NOMO-1 treated with dmso at 0.1 percent for 144 hours (cell line): ENCODE data around the gene FKBP2.
A peak's percentile ranks its signal among the peaks of the same experiment; 100 is the strongest.

Source experiments
- DNase-seq: peaks from one replicate; lab custom pipeline; 2025; ENCODE audit not compliant: unreplicated experiment; lab: John Stamatoyannopoulos, UW

FKBP2 gene

GRCh38 chr11:64262271-64263002, 21.5 kb downstream of the FKBP2 start:
- DNase-seq = no peak

- no peak for DNase-seq
Observed at GRCh38 chr11:64263021-64263946, 22.4 kb downstream of the FKBP2 start.

DNA sequence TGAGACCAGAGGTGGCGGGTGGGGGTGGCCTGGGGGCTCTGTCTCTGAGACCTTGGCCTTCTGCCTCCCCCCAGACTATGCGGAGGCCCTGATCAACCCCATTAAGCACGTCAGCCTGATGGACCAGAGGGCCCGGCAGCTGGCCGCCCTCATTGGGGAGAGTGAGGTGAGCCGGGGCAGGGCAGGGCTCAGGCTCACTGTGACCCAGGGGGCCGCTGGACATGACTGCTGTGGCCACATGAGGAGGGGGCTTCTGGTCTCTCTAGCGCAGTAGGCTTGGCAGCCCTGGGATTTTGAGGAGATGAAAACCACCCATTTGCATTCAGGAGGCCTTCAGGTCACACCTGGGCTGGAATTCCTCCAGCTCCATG, 23.0 kb downstream of the FKBP2 start:
- DNase-seq = no peak

DNA sequence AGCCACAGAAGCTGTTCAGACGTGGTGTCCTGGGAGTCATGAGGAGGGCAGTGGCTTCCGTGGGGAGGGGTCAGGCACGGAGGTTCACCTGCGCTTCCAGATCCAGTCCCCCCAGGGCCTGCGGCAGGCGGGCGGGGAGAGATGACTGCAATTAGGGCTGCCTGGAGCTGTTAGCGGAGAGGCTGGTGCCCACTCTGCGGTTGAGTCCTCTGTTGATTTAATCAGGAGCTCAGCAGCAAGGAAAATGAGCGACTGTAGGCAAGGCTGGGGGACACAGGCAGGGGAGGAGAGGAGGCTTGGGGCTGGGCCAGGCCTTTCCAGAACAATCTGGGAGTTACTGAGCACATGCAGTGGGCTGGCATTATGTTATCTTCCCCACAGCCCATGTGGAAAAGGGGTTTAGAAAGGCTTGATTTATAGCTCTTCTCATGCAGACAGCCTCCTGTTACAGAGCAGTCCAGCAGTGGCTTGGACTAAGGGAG, 23.5 kb downstream of the FKBP2 start:
- DNase-seq = no peak

DNA sequence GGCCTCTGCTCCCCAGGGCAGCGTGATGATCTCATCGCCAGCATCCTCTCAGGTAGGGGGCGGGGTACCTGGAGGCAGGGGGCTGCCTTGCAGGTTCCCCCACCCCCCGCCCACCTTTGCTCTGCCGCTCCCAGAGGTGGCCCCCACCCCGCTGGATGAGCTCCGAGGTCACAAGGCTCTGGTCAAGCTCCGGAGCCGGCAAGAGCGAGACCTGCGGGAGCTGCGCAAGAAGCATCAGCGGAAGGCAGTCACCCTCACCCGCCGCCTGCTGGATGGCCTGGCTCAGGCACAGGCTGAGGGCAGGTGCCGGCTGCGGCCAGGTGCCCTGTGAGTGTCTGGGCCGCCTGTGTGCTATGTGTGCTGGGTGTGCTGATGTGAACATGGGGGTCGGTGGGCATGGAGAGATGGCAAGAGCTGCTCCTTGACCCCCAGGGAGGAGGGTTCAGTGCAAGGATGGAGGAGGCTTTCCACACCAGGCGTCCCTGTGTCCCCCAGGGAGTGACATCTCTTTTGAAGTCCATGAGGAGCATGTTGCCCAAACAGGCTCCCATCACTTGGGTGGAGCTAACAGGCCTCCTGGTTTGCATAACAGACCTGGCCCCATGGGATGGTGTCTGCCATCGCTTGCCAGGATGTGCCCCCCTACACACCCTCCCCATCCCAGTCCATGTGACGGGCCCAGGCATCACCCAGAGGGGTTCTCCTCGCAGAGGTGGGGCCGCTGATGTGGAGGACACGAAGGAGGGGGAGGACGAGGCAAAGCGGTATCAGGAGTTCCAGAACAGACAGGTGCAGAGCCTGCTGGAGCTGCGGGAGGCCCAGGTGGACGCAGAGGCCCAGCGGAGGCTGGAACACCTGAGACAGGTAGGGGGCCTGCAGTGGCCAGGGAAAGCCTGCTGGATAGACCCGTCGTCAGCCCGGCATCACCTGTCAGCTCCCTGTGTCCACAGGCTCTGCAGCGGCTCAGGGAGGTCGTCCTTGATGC, 24.6 kb downstream of the FKBP2 start:
- no peak for DNase-seq

DNA sequence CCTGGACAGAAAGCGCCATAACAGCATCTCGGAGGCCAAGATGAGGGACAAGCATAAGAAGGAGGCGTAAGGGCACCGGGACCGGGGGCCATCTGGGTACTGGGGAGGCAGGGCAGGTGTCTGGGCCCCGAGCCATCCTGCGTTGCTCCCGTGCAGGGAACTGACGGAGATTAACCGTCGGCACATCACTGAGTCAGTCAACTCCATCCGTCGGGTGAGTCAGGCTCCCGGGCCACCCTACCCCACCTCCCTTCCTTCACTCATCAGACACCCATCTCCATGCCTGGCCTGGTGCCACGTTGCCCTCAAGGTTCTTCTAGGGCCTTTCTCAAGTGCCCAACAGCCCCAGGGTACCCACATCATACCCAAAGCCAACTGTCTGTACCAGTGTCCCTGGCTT, 25.4 kb downstream of the FKBP2 start:
- DNase-seq = no peak

GRCh38 chr11:64267207-64267945, 26.5 kb downstream of the FKBP2 start:
- no peak for DNase-seq

DNA sequence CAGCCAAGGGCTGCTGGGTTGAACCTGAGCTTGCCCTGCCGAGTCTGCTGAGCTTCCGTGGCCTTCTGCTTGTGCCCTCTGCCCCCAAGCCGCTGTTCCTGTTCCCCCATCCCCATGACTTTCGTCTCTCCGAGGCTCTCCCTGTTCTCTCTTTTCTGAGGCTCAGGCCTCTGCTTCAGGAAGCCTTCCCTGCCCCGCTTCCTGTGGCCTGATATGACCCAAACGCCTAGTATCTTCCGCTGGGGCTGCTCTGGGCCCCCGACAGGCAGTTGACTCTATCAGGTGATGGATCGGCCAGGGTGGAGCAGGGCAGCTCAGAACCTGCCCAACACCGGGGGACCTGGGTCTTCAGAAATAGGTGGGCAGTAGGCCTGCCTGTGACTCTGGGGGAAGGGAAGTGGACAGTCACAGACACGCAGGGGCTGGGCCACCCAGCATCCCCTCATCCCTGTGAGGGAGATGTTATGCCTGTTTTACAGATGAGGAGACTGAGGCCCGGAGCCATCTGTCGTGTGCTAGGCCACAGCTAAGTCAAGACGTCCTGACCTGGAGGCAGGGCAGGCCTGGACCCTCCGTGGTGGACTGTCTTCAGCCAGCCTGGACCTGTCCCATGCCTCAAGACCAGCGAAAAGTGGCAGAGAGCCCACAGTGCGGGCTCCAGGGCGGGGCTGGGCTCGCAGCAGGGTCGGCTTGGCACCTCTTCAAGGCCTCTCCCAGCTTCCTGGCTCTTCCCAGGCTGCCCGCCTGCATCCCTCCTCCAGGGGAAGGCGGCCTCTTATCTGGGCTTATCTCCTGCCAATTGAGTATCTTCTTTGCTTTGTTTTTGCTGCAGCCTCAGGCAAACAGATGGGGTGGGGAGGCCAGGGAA, 27.4 kb downstream of the FKBP2 start:
- no peak for DNase-seq

DNA sequence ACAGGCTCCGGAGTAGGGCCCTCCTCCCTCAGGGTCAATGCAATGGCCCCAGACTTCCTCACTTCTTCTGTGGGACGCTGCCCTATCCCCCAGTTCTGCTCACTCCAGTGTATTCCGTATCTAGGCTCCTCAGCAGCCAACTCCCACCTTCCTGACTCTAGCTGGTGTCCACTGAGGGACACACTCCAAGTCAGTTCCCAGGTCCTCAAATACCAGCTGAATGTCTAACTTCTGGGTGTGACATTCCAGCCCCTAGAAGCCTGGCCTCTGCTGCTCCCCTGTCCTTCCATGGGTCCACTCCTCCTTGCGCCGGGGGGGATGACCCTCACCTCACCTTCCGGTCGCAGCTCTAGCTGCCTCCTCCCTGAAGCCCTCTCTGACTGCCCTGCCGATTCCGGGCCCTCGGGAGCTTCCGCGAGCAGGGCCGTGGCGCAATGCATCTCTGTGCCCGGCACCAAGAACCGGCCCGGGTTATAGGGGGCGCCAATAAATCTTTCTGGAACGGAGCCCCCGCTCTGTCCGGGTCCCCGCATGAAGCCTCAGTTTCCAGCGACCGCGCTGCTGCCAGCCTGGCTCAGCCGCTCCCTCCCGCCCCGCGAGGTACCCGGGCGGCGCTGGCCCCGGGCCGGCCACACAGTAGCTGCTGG, 28.1 kb downstream of the FKBP2 start:
- DNase-seq = peak; percentile 31

DNA sequence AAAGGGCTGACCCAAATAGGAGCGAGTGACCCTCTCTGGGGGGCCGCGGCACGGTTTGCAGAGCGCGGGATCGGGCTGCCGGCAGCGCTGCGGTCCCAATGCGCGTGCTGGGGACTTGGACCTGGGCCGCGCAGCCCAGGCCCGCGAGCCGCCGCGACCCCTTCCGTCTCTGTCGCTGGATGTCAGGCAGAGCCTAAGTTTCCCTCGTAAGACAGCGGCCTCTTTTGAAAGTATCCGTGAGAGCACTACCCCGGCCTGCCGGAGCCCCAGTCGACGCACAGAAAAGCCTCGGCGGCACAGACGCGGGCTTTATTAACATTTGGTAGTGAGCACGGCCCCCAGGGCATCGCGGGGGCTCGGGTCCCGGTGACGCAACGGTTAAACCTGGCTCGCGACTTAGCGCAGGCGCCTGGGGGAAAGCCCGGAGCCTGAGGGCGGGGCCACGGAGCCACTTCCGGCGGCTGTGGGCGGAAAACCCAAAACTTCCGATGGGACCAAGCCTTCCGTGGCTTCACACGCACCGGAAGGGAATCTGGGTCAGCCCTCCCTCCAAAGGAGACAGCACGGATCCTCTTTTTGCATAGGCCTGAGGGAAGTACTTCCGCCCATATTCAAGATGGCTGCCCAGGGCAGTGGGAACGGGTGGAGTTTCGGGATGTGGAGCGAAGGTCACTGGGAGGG, 28.8 kb downstream of the FKBP2 start:
- peak; percentile 99 for DNase-seq

DNA sequence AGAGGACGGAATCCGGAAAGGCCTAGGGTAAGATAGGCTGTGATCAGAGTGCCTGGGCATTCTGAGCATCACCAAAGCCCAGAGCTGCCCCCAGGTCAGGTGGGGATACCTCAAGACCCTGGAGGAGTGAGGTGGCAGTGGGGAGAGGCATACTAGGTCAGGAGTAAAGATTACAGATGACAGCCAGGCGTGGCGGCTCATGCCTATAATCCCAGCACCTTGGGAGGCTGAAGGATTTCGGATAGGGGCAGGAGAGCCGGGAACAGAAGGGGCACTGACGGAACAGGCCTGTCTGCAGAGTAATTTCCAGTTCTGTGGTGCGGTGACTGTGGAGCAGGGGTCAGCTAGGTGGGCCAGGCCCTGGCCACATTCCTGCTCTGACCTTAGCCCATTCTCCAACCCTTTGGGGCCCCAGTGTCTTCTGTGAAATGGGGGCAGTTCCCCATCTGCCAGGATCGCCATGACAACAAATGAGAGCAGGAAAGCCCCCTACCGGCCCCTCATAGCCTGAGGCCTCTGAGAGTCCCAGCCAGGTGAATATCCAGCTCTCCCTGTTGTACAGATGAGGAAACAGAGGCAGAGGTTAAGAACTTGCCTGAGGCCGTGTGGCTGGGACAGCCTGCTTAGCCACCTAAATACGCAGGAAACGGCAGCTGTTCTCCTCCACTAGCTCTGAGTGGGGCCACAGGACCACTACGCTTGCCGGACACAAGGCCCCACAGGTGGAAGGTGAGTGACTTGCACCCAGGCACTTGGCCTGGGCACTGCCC, 34.3 kb downstream of the FKBP2 start:
- DNase-seq = no peak

- DNase-seq = no peak
Observed at GRCh38 chr11:64275841-64276240, 34.9 kb downstream of the FKBP2 start.

- DNase-seq = no peak
Observed at GRCh38 chr11:64276653-64277431, 35.9 kb downstream of the FKBP2 start.

- no peak for DNase-seq
Observed at GRCh38 chr11:64278576-64279190, 37.8 kb downstream of the FKBP2 start.

GRCh38 chr11:64281957-64282770, 41.3 kb downstream of the FKBP2 start:
- DNase-seq = no peak
